Stimulated activated naive CD4-positive, alpha-beta T cell (primary cell): ENCODE measurements around the gene ROCK1.

ENCODE experiments used
- DNase-seq, 6 experiments: peaks; one replicate each; lab custom pipeline; 2025; lab: John Stamatoyannopoulos, UW

ROCK1 gene

GRCh38 chr18:21105936-21106335 is 5.7 kb downstream of the ROCK1 start:
- no peak for DNase-seq

- DNase-seq, result no peak
Measured at GRCh38 chr18:21101172-21101571, 10.4 kb downstream of the ROCK1 start.

- DNase-seq, result no peak
Measured at GRCh38 chr18:21100678-21101077, 10.9 kb downstream of the ROCK1 start.

GRCh38 chr18:21100146-21100545 is 11.5 kb downstream of the ROCK1 start:
- no peak for DNase-seq

GRCh38 chr18:21099442-21099841 is 12.2 kb downstream of the ROCK1 start:
- no peak for DNase-seq

- DNase-seq, result no peak
Measured at GRCh38 chr18:21096760-21097159, 14.9 kb downstream of the ROCK1 start.

GRCh38 chr18:21093133-21093532 is 18.5 kb downstream of the ROCK1 start:
- no peak for DNase-seq

- DNase-seq, result no peak
Measured at GRCh38 chr18:21090680-21091079, 20.9 kb downstream of the ROCK1 start.

GRCh38 chr18:21085579-21086166 is 25.9 kb downstream of the ROCK1 start:
- no peak for DNase-seq

GRCh38 chr18:21084511-21085078 is 27.0 kb downstream of the ROCK1 start:
- DNase-seq, result no peak

GRCh38 chr18:21083017-21083416 is 28.6 kb downstream of the ROCK1 start:
- DNase-seq, result no peak

- DNase-seq, result no peak
Measured at GRCh38 chr18:21081426-21081825, 30.2 kb downstream of the ROCK1 start.

GRCh38 chr18:21080576-21080975 is 31.0 kb downstream of the ROCK1 start:
- DNase-seq, result no peak

- peak in 1 of 6 experiments; percentile 6 for DNase-seq
Measured at GRCh38 chr18:21074336-21075323, 37.0 kb downstream of the ROCK1 start.

GRCh38 chr18:21073180-21073579 is 38.4 kb downstream of the ROCK1 start:
- DNase-seq, result no peak

GRCh38 chr18:21071071-21071470 is 40.5 kb downstream of the ROCK1 start:
- DNase-seq, result no peak

GRCh38 chr18:21069468-21069867 is 42.1 kb downstream of the ROCK1 start:
- DNase-seq, result no peak

GRCh38 chr18:21064347-21064746 is 47.3 kb downstream of the ROCK1 start:
- DNase-seq, result no peak

- no peak for DNase-seq
Measured at GRCh38 chr18:21063011-21063410, 48.6 kb downstream of the ROCK1 start.

GRCh38 chr18:21057112-21057511 is 54.5 kb downstream of the ROCK1 start:
- DNase-seq, result no peak

GRCh38 chr18:21056545-21056944 is 55.1 kb downstream of the ROCK1 start:
- DNase-seq, result no peak

- no peak for DNase-seq
Measured at GRCh38 chr18:21054252-21054821, 57.3 kb downstream of the ROCK1 start.

- DNase-seq, result no peak
Measured at GRCh38 chr18:21053127-21053526, 58.5 kb downstream of the ROCK1 start.
